ENCODE results near the gene ARHGAP20. TPM values are rescaled to one million over a fixed set of nuclear protein-coding genes. Genes with fewer than 3 reads are reported as not detected.

The ARHGAP20 gene
- total RNA-seq, 2 experiments from 2014 or later, result not detected

GRCh38 chr11:110529043-110529442, 183.2 kb downstream of the ARHGAP20 start:
- no peaks in the 10 kb centered on the region for H3K79me2 ChIP-seq (ENCODE audit: insufficient read depth, low read depth, low read length)
- H3K9me3 ChIP-seq (ENCODE audit: low read length), result no peaks in the 10 kb centered on the region; the same call in 1 of the 2 replicates
- ChIA-PET CTCF (ENCODE audit: unreplicated experiment) (no interaction called here), POLR2A (no interaction called here)
- no peaks in the 10 kb centered on the region for H3K9me2 ChIP-seq (ENCODE audit: insufficient read depth, low read length)
- no peak overlapping the region for H3K27ac ChIP-seq (ENCODE audit: low read depth, low read length, poor library complexity, severe bottlenecking)
- peak; percentile 21 for DNase-seq (ENCODE audit: low spot score)
- no peak for TF ChIP-seq EZH2phosphoT487 (IDR thresholded peaks at IDR 0.05; ENCODE audit: borderline replicate concordance, low read depth, low read length)
- peak; percentile 78 for TF ChIP-seq CTCF (conservative IDR thresholded peaks at IDR 0.05; ENCODE audit: low read length)
- H4K20me1 ChIP-seq (ENCODE audit: insufficient read depth, low read length), result no peaks in the 10 kb centered on the region
- H3K36me3 ChIP-seq (ENCODE audit: insufficient read depth, low read length), result no peaks in the 10 kb centered on the region
- no TSS peak for BruUV-seq (replicated peaks)
- H3K4me2 ChIP-seq (ENCODE audit: low read length), result no peak overlapping the region
- intact Hi-C loops (cut with micrococcal nuclease; ENCODE audit: unreplicated experiment), result no loop called here
- no peak overlapping the region for H2AFZ ChIP-seq (ENCODE audit: low read length)
- H3K4me1 ChIP-seq (ENCODE audit: insufficient read depth, low read length, poor library complexity, severe bottlenecking), result no peaks in the 10 kb centered on the region
- H3K4me3 ChIP-seq (ENCODE audit: low read depth, low read length, poor library complexity, severe bottlenecking), result no peak overlapping the region

- CTCF ChIA-PET (ENCODE audit: unreplicated experiment), result no interaction called here
- Histone ChIP-seq H3K4me1 (ENCODE audit: insufficient read depth, low read length, poor library complexity, severe bottlenecking) (no peaks in the 10 kb centered on the region), H3K36me3 (ENCODE audit: insufficient read depth, low read length) (no peaks in the 10 kb centered on the region), H3K9me3 (ENCODE audit: low read length) (no peaks in the 10 kb centered on the region; the same call in 1 of the 2 replicates), H3K79me2 (ENCODE audit: insufficient read depth, low read depth, low read length) (no peaks in the 10 kb centered on the region), H3K9me2 (ENCODE audit: insufficient read depth, low read length) (no peaks in the 10 kb centered on the region), H2AFZ (ENCODE audit: low read length) (no peak overlapping the region), H4K20me1 (ENCODE audit: insufficient read depth, low read length) (no peaks in the 10 kb centered on the region), H3K4me2 (ENCODE audit: low read length) (no peak overlapping the region), H3K4me3 (ENCODE audit: low read depth, low read length, poor library complexity, severe bottlenecking) (no peak overlapping the region), H3K27ac (ENCODE audit: low read depth, low read length, poor library complexity, severe bottlenecking) (no peak overlapping the region)
- no peak for DNase-seq (ENCODE audit: low spot score)
- POLR2A ChIA-PET, result no interaction called here
- TF ChIP-seq CTCF (conservative IDR thresholded peaks at IDR 0.05; ENCODE audit: low read length), result no peak
- no peak for TF ChIP-seq EZH2phosphoT487 (IDR thresholded peaks at IDR 0.05; ENCODE audit: borderline replicate concordance, low read depth, low read length)
- no TSS peak for BruUV-seq (replicated peaks)
- intact Hi-C loops (cut with micrococcal nuclease; ENCODE audit: unreplicated experiment), result no loop called here
Observed at GRCh38 chr11:110527146-110527545, 185.1 kb downstream of the ARHGAP20 start.
